ENCODE data around the gene KRTAP10-1. TPM values are rescaled to one million over a fixed set of nuclear protein-coding genes. Genes with fewer than 3 reads are reported as not detected.

KRTAP10-1 gene
- total RNA-seq, 2 donors from 2014 or later = not detected

DNA sequence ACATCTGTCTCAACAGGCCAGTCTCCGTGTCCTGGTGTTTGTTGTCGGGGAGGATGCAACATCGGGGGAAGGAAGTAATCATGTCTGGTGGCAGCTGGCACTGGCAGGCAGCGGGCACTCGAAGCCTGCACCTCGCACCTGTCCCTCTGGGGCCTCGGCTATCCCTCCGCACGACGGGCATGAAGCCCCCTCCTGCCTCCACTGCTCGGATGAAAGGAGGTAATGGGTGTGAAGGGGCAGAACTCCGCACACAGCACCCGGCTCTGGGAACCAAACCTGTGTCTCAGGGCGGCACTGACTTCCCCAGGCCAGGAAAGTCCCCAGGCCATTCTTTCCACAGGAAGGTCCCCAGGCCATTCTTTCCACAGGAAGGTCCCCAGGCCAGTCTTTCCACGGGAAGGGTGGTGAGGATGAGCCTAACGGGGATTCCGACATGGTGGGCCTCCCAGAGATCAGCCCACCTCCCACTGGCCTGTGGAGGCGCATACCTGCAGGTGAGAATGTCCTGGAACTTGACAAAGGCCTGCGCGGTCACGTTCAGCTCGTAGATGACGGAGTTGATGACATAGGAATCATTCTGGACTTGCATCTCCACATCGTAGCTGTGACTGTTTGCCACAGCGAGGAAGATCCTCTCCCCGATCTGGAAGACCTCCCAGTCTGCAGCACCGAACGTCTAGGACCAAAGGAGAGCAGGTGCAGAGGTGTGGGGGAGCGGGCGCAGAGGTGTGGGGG, 31.1 kb downstream of the KRTAP10-1 start:
- DNase-seq = no peak
- TF ChIP-seq, protein P1, sequence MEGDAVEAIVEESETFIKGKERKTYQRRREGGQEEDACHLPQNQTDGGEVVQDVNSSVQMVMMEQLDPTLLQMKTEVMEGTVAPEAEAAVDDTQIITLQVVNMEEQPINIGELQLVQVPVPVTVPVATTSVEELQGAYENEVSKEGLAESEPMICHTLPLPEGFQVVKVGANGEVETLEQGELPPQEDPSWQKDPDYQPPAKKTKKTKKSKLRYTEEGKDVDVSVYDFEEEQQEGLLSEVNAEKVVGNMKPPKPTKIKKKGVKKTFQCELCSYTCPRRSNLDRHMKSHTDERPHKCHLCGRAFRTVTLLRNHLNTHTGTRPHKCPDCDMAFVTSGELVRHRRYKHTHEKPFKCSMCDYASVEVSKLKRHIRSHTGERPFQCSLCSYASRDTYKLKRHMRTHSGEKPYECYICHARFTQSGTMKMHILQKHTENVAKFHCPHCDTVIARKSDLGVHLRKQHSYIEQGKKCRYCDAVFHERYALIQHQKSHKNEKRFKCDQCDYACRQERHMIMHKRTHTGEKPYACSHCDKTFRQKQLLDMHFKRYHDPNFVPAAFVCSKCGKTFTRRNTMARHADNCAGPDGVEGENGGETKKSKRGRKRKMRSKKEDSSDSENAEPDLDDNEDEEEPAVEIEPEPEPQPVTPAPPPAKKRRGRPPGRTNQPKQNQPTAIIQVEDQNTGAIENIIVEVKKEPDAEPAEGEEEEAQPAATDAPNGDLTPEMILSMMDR (IDR thresholded peaks at IDR 0.05) = no peak
- Histone ChIP-seq H3K4me3 (no peak overlapping the region), H3K27ac (no peak overlapping the region), H3K9me3 (no peaks in the 10 kb centered on the region), H3K9ac (ENCODE audit: low read depth in 2 of 2, low read length in 2 of 2) (no peak overlapping the region), H3K27me3 (no peaks in the 10 kb centered on the region), H3K4me1 (no peaks in the 10 kb centered on the region), H3K36me3 (no peaks in the 10 kb centered on the region)
- intact Hi-C loops (cut with DNase I) = loop anchor here (5.0 kb wide), 1 partner anchor 283 kb away; no protein-coding TSS in a partner anchor

DNA sequence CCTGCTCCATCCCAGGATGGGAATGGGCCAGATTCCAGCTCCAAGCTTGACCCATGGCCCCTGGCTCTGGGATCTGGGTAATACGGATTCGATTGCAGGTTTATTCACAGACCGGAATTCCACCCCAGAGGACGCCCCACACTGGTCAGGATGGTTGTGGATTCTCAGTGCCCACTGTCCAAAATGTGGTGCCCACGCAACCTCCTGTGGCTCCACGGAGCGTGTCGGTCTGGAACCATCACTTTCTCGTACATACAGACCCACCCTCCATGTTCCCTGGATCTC, 31.6 kb downstream of the KRTAP10-1 start:
- Histone ChIP-seq H3K27ac (no peak overlapping the region), H3K4me3 (no peak overlapping the region), H3K9ac (ENCODE audit: low read depth in 2 of 2, low read length in 2 of 2) (no peak overlapping the region), H3K9me3 (no peaks in the 10 kb centered on the region), H3K36me3 (no peaks in the 10 kb centered on the region), H3K4me1 (no peaks in the 10 kb centered on the region), H3K27me3 (no peaks in the 10 kb centered on the region)
- DNase-seq = no peak
- TF ChIP-seq, protein P1 (IDR thresholded peaks at IDR 0.05) = no peak
- intact Hi-C loops (cut with DNase I) = loop anchor here (5.0 kb wide), 1 partner anchor 284 kb away; no protein-coding TSS in a partner anchor

DNA sequence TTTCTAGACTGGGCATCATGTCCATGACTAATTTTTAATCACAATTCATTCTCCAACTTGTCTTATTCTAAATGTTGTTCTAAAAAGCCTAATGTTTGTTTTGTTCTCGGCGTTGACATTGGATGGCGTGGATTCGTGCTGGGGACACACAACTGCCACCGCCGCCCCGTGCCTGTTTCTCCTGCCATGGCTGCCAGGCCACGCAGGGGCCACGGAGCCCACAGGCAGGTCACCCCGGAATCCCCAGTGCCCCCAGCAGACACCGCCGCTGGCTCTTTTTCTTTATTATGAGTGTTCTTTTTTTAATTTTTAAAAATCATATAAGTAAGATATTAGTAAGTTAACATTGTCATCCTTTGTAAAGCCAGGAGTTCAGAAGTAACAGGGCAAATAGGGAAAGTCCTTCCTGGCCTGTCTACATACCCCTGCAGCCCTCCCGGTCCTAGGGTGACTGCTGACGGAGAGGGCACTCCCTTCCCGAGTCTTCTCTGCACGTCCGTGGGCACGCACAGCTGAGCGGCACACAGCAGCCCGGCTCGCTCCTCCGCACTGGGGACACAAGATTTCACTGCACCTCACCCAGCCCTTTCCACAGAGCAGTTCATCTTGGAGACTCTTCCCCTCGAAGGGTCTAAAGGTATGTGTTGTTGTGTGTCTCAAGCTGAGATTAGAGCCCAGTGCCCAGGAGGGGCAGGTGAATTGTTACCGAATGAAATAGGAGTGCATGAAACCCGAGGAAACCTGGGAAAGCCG, 32.1 kb downstream of the KRTAP10-1 start:
- Histone ChIP-seq H3K27me3 (no peaks in the 10 kb centered on the region), H3K9me3 (no peaks in the 10 kb centered on the region), H3K27ac (no peak overlapping the region), H3K9ac (ENCODE audit: low read depth in 2 of 2, low read length in 2 of 2) (no peak overlapping the region), H3K4me3 (no peak overlapping the region), H3K36me3 (no peaks in the 10 kb centered on the region), H3K4me1 (no peaks in the 10 kb centered on the region)
- intact Hi-C loops (cut with DNase I) = loop anchor here (5.0 kb wide), 1 partner anchor 284 kb away; no protein-coding TSS in a partner anchor
- no peak for DNase-seq
- TF ChIP-seq, protein P1 (IDR thresholded peaks at IDR 0.05) = no peak

DNA sequence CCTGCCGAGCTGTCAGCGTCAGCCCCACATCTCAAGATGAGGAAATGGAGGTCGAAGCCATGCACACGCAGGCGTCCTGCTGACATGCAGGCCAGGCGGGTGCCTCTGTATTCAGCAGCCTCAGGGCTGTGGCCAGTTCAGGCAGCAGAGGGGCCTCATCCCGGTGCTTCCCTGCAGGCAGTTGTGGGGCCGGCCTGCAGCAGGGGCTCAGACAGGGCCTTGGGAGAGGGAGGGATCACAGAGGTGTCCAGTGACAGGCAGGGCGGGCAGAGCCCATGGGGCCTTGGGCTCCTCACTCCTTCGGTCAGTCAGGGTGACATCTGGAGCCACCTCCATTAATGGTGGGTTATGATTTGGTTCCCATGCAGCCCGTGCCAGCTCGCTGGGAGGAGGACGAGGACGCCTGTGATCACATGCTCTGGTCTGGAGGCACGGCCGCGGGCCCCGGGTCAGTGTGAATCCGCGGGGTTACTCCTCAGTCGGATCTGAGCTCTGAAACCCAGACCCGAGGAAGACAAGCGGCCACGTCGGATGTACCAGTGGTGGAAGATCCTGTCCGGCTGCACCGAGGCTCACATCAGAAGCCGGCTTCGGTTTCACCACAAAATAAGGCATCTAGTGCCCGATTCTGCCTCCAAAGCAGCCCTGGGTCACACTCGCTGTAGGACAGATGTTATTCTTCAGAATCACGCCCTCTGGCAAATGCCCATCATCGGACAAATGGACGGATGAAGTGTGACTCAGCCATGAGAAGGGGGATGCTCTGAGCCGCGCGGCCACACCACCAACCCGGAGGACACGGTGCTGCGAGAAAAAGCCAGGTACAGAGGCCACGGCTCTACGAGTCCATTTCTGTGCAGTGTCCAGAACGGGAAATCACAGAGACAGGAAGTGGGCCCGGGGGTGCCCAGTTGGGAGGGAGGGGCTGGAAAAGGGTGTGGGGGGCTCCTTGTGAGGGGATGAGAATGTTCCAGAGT, 33.4 kb downstream of the KRTAP10-1 start:
- H3K9me3 ChIP-seq = no peaks in the 10 kb centered on the region
- no peaks in the 10 kb centered on the region for H3K4me1 ChIP-seq
- no peak overlapping the region for H3K9ac ChIP-seq (ENCODE audit: low read depth in 2 of 2, low read length in 2 of 2)
- H3K4me3 ChIP-seq = no peak overlapping the region
- no peaks in the 10 kb centered on the region for H3K36me3 ChIP-seq
- no peak overlapping the region for H3K27ac ChIP-seq
- no peak for DNase-seq
- no peaks in the 10 kb centered on the region for H3K27me3 ChIP-seq
- TF ChIP-seq, protein P1 (IDR thresholded peaks at IDR 0.05) = no peak
- intact Hi-C loops (cut with DNase I) = loop anchor here (5.0 kb wide), 1 partner anchor 286 kb away; no protein-coding TSS in a partner anchor

Measured in colonic mucosa (tissue), 4 donors.